ENCODE results near the gene TMEM215. TPM values are rescaled to one million over a fixed set of nuclear protein-coding genes. Genes with fewer than 3 reads are reported as not detected.

Gene TMEM215
- total and polyA plus RNA-seq, 2 of the 8 experiments (the other 6 are each of a cell fraction or from before 2014, with no cell fraction given): 0.33 to 0.67 TPM

DNA sequence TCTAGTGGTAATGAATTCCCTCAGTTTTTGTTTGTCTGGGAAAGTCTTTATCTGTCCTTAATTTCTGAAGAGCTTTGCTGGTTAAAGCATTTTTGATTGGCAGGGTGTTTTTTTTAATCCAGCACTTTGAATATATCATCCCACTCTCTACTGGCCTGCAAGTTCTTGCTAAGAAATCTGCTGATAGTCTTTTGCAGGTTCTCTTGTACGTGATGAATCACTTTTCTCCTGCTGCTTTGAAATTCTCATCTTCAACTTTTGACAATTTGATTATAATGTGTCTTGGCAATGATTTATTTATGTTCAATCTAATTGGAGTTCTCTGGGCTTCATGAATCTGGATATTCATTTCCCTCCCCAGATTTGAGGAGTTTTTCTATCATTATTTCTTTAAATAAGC is 8.1 kb upstream of the TMEM215 start:
- Histone ChIP-seq H3K4me3 (ENCODE audit: extremely low read depth in 1 of 4, insufficient read depth in 2 of 4, low read depth in 3 of 4, low read length in 4 of 4) (no peak overlapping the region), H2AFZ (ENCODE audit: low read length) (no peak overlapping the region), H3K4ac (replicated peaks; ENCODE audit: insufficient read length, low read depth, low read length) (no peak overlapping the region), H2BK120ac (replicated peaks; ENCODE audit: low read depth, low read length) (no peak overlapping the region), H3K14ac (ENCODE audit: insufficient read length) (no peak overlapping the region), H3K23me2 (ENCODE audit: low read depth, low read length) (no peaks in the 10 kb centered on the region), H4K20me1 (replicated peaks in 1 of 2; ENCODE audit: control insufficient read depth in 1 of 2, insufficient read depth in 2 of 2, low read length in 2 of 2) (no peaks in the 10 kb centered on the region), H3K4me2 (ENCODE audit: insufficient read depth in 1 of 2, low read depth in 2 of 2, low read length in 2 of 2) (no peak overlapping the region), H4K91ac (replicated peaks; ENCODE audit: insufficient read length, low read length) (no peak overlapping the region), H4K8ac (ENCODE audit: extremely low read depth, insufficient read depth, low read length) (no peak overlapping the region), H3K36me3 (ENCODE audit: control insufficient read depth in 2 of 4, insufficient read depth in 4 of 4, low read length in 3 of 4) (no peaks in the 10 kb centered on the region), H3K56ac (replicated peaks; ENCODE audit: insufficient read length, low read depth, low read length) (no peak overlapping the region), H4K5ac (ENCODE audit: insufficient read length, low read depth, low read length) (no peak overlapping the region), H3K23ac (ENCODE audit: insufficient read length) (no peak overlapping the region), H2AK5ac (ENCODE audit: low read depth, low read length) (no peak overlapping the region), H3K9ac (replicated peaks in 1 of 4; ENCODE audit: extremely low read depth in 1 of 4, low read depth in 3 of 4, low read length in 3 of 4) (no peak overlapping the region), H3K27me3 (replicated peaks in 1 of 4; ENCODE audit: control insufficient read depth in 3 of 4, extremely low read depth in 1 of 4, insufficient read depth in 3 of 4, low read length in 3 of 4) (no peaks in the 10 kb centered on the region), H3K18ac (ENCODE audit: extremely low read depth, low read length) (no peak overlapping the region), H3K4me1 (replicated peaks in 1 of 4; ENCODE audit: control insufficient read depth in 3 of 4, insufficient read depth in 4 of 4, low read length in 3 of 4) (no peaks in the 10 kb centered on the region), H2BK12ac (ENCODE audit: low read depth, low read length) (no peak overlapping the region), H3K79me2 (ENCODE audit: control insufficient read depth in 1 of 2, insufficient read depth in 2 of 2, low read length in 2 of 2) (no peaks in the 10 kb centered on the region), H3K79me1 (ENCODE audit: low read depth, low read length) (no peaks in the 10 kb centered on the region), H2BK5ac (ENCODE audit: low read depth, low read length) (no peak overlapping the region), H3K27ac (ENCODE audit: low read depth, low read length) (no peak overlapping the region), H2BK20ac (ENCODE audit: low read length) (no peak overlapping the region), H3K9me3 (ENCODE audit: insufficient read depth in 2 of 2, low read depth in 1 of 2, low read length in 1 of 2) (0 out of 4 replicates have a peak, but pooled peaks cover 0 to 3% of the 10 kb centered on the region in 2 experiments), H2BK15ac (ENCODE audit: low read length) (no peak overlapping the region)
- 83% methylated on average over 1 of the region's 1 CpG; no CpG with 5 or more reads in 1 of the 2 experiments for WGBS, 2 experiments (ENCODE audit: extremely low coverage in 1 of 2, insufficient coverage in 1 of 2, insufficient read length in 1 of 2, insufficient replicate concordance in 2 of 2, low coverage in 1 of 2, low lambda C conversion rate in 2 of 2, missing lambda C conversion rate in 1 of 2)
- ChIA-PET CTCF (ENCODE audit: partially characterized antibody) (no interaction called here), POLR2A (ENCODE audit: partially characterized antibody) (no interaction called here)
- DNase-seq (ENCODE audit: low read depth in 1 of 2, low spot score in 2 of 2): no peak
- FAIRE-seq: no peak
- no peak for TF ChIP-seq TAF7 (optimal IDR thresholded peaks at IDR 0.05; ENCODE audit: borderline replicate concordance, low read depth, low read length)

All from H1 (cell line).